T-helper 1 cell treated with Interleukin-12 subunit alpha and Interleukin-12 subunit beta and Interleukin-4 antibody, amounts not matched to agents 30 μg/mL and 1 μg/mL, for 36 hours (primary cell): ENCODE measurements around the gene ALDH3A2.
"Not testable (repeated sequence)": the region's sequence is repeated elsewhere in the genome, so short reads cannot be mapped to it uniquely, and the experiment has no call there.

ENCODE experiments used
- H3K27ac Mint-ChIP-seq: one replicate; pipeline ENCODE4 v1.8.0; 2021; ENCODE audit warnings: mild to moderate bottlenecking, mixed read lengths
- H3K27me3 Mint-ChIP-seq: one replicate; pipeline ENCODE4 v1.8.0; 2021; ENCODE audit warnings: low read depth, mixed read lengths
- H3K36me3 Mint-ChIP-seq: one replicate; pipeline ENCODE4 v1.8.0; 2021; ENCODE audit warnings: low read depth, mixed read lengths
- H3K4me1 Mint-ChIP-seq: one replicate; pipeline ENCODE4 v1.8.0; 2021; ENCODE audit warnings: low read depth, mixed read lengths
- H3K4me3 Mint-ChIP-seq: one replicate; pipeline ENCODE4 v1.8.0; 2021; ENCODE audit warnings: mild to moderate bottlenecking, moderate library complexity, mixed read lengths
- H3K9me3 Mint-ChIP-seq: one replicate; pipeline ENCODE4 v1.8.0; 2021; ENCODE audit warnings: mixed read lengths

ALDH3A2 gene

GRCh38 chr17:19659366-19660177 lies 11.0 kb downstream of the ALDH3A2 start:
- no peak overlapping the region for H3K27ac Mint-ChIP-seq

GRCh38 chr17:19660219-19660870 lies 11.8 kb downstream of the ALDH3A2 start:
- Mint-ChIP-seq H3K9me3 (no peaks in the 10 kb centered on the region), H3K27ac (no peak overlapping the region), H3K27me3 (no peaks in the 10 kb centered on the region), H3K4me1 (no peaks in the 10 kb centered on the region), H3K4me3 (no peak overlapping the region), H3K36me3 (peaks cover 15% of the 10 kb centered on the region)

More at GRCh38 chr17:19659366-19660177, 11.0 kb downstream of the ALDH3A2 start:
- H3K36me3 Mint-ChIP-seq = peaks cover 16% of the 10 kb centered on the region
- H3K4me1 Mint-ChIP-seq = no peaks in the 10 kb centered on the region
- no peaks in the 10 kb centered on the region for H3K9me3 Mint-ChIP-seq
- no peak overlapping the region for H3K4me3 Mint-ChIP-seq
- H3K27me3 Mint-ChIP-seq = no peaks in the 10 kb centered on the region

GRCh38 chr17:19661121-19661520 lies 12.6 kb downstream of the ALDH3A2 start:
- Mint-ChIP-seq H3K4me3 (no peak overlapping the region), H3K27ac (no peak overlapping the region), H3K36me3 (peaks cover 15% of the 10 kb centered on the region), H3K27me3 (no peaks in the 10 kb centered on the region), H3K4me1 (no peaks in the 10 kb centered on the region), H3K9me3 (no peaks in the 10 kb centered on the region)

- Mint-ChIP-seq H3K36me3 (peaks cover 5% of the 10 kb centered on the region), H3K27ac (no peak overlapping the region), H3K9me3 (no peaks in the 10 kb centered on the region), H3K4me1 (no peaks in the 10 kb centered on the region), H3K4me3 (no peak overlapping the region), H3K27me3 (no peaks in the 10 kb centered on the region)
These were observed 14.5 kb downstream of the ALDH3A2 start for GRCh38 chr17:19663097-19663496.

- H3K36me3 Mint-ChIP-seq = peaks cover 4% of the 10 kb centered on the region
- no peaks in the 10 kb centered on the region for H3K9me3 Mint-ChIP-seq
- H3K27ac Mint-ChIP-seq = no peak overlapping the region
- no peaks in the 10 kb centered on the region for H3K27me3 Mint-ChIP-seq
- H3K4me1 Mint-ChIP-seq = no peaks in the 10 kb centered on the region
- H3K4me3 Mint-ChIP-seq = no peak overlapping the region
These were observed 15.7 kb downstream of the ALDH3A2 start for GRCh38 chr17:19664136-19664820.

GRCh38 chr17:19664821-19665181 lies 16.2 kb downstream of the ALDH3A2 start:
- Mint-ChIP-seq H3K4me1 (no peaks in the 10 kb centered on the region), H3K36me3 (peaks cover 4% of the 10 kb centered on the region), H3K4me3 (no peak overlapping the region), H3K9me3 (no peaks in the 10 kb centered on the region), H3K27ac (no peak overlapping the region), H3K27me3 (no peaks in the 10 kb centered on the region)

- not testable (repeated sequence) for H3K4me1 Mint-ChIP-seq, H3K36me3 Mint-ChIP-seq, H3K4me3 Mint-ChIP-seq, H3K27me3 Mint-ChIP-seq, H3K9me3 Mint-ChIP-seq, H3K27ac Mint-ChIP-seq
These were observed 21.1 kb downstream of the ALDH3A2 start for GRCh38 chr17:19669680-19670079.

GRCh38 chr17:19670908-19671307 lies 22.4 kb downstream of the ALDH3A2 start:
- no peak overlapping the region for H3K27ac Mint-ChIP-seq
- H3K4me1 Mint-ChIP-seq = no peaks in the 10 kb centered on the region
- H3K27me3 Mint-ChIP-seq = no peaks in the 10 kb centered on the region
- no peaks in the 10 kb centered on the region for H3K9me3 Mint-ChIP-seq
- H3K36me3 Mint-ChIP-seq = peaks cover 3% of the 10 kb centered on the region
- no peak overlapping the region for H3K4me3 Mint-ChIP-seq

GRCh38 chr17:19671433-19671832 lies 22.9 kb downstream of the ALDH3A2 start:
- Mint-ChIP-seq H3K27ac (no peak overlapping the region), H3K27me3 (no peaks in the 10 kb centered on the region), H3K4me3 (no peak overlapping the region), H3K36me3 (peaks cover 3% of the 10 kb centered on the region), H3K4me1 (no peaks in the 10 kb centered on the region), H3K9me3 (no peaks in the 10 kb centered on the region)

- Mint-ChIP-seq H3K27ac (no peak overlapping the region), H3K4me3 (no peak overlapping the region), H3K9me3 (no peaks in the 10 kb centered on the region), H3K27me3 (no peaks in the 10 kb centered on the region), H3K4me1 (no peaks in the 10 kb centered on the region), H3K36me3 (peaks cover 3% of the 10 kb centered on the region)
These were observed 23.6 kb downstream of the ALDH3A2 start for GRCh38 chr17:19672009-19672750.

- H3K36me3 Mint-ChIP-seq = peaks cover 3% of the 10 kb centered on the region
- H3K9me3 Mint-ChIP-seq = no peaks in the 10 kb centered on the region
- H3K4me3 Mint-ChIP-seq = no peak overlapping the region
- no peak overlapping the region for H3K27ac Mint-ChIP-seq
- H3K27me3 Mint-ChIP-seq = no peaks in the 10 kb centered on the region
- no peaks in the 10 kb centered on the region for H3K4me1 Mint-ChIP-seq
These were observed 25.1 kb downstream of the ALDH3A2 start for GRCh38 chr17:19673623-19674022.

- no peaks in the 10 kb centered on the region for H3K4me1 Mint-ChIP-seq
- H3K27me3 Mint-ChIP-seq = no peaks in the 10 kb centered on the region
- no peak overlapping the region for H3K27ac Mint-ChIP-seq
- no peak overlapping the region for H3K4me3 Mint-ChIP-seq
- H3K36me3 Mint-ChIP-seq = peaks cover 1% of the 10 kb centered on the region
- H3K9me3 Mint-ChIP-seq = no peaks in the 10 kb centered on the region
These were observed 28.3 kb downstream of the ALDH3A2 start for GRCh38 chr17:19676896-19677295.

GRCh38 chr17:19677736-19678379 lies 29.3 kb downstream of the ALDH3A2 start:
- no peak overlapping the region for H3K4me3 Mint-ChIP-seq
- H3K27ac Mint-ChIP-seq = no peak overlapping the region
- no peaks in the 10 kb centered on the region for H3K4me1 Mint-ChIP-seq
- peaks cover 1% of the 10 kb centered on the region for H3K36me3 Mint-ChIP-seq
- no peaks in the 10 kb centered on the region for H3K9me3 Mint-ChIP-seq
- no peaks in the 10 kb centered on the region for H3K27me3 Mint-ChIP-seq
